Fibroblast of lung (primary cell): ENCODE results near the gene ZNF384. TPM values are rescaled to one million over a fixed set of nuclear protein-coding genes. Genes with fewer than 3 reads are reported as not detected.
A peak's percentile ranks its signal among the peaks of the same experiment; 100 is the strongest.

Source experiments
- DNase-seq, 2 donors: peaks; one replicate each; pipeline versions ENCODE4 v3.0.0 to v3.0.0-alpha.2; 2010; ENCODE audit warnings: low read depth in 2 of 2
- H2AFZ ChIP-seq: 2 replicates; pipeline ENCODE4 v1.5.1; 2012; ENCODE audit warnings: low read length, control low read depth, inconsistent platforms
- H3K27ac ChIP-seq: 2 replicates; pipeline ENCODE4 v1.5.1; 2011; ENCODE audit warnings: low read length, control low read depth; ENCODE audit not compliant: insufficient read depth
- H3K27me3 ChIP-seq: 2 replicates; pipeline ENCODE4 v1.5.1; 2011; ENCODE audit warnings: mild to moderate bottlenecking, low read length; ENCODE audit not compliant: control insufficient read depth, insufficient read depth
- H3K36me3 ChIP-seq: 2 replicates; pipeline ENCODE4 v1.5.1; 2011; ENCODE audit warnings: low read length; ENCODE audit not compliant: control insufficient read depth, insufficient read depth
- H3K4me1 ChIP-seq: 2 replicates; pipeline ENCODE4 v1.5.1; 2011; ENCODE audit warnings: low read length; ENCODE audit not compliant: control insufficient read depth, insufficient read depth; ENCODE audit errors: extremely low read depth
- H3K4me2 ChIP-seq: 2 replicates; pipeline ENCODE4 v1.5.1; 2011; ENCODE audit warnings: low read length, control low read depth; ENCODE audit not compliant: insufficient read depth; ENCODE audit errors: extremely low read depth
- H3K4me3 ChIP-seq, 4 experiments: fragments of 200-600 bp in 1 of 4; sonication (generic) in 1 of 4; replicated peaks in 1 of 4; 2 replicates each; pipeline ENCODE4 v1.5.1; 2011 to 2016; ENCODE audit warnings: low read length in 4 of 4, low read depth in 3 of 4, mild to moderate bottlenecking in 3 of 4, control low read depth in 2 of 4, inconsistent platforms in 1 of 4, mixed read lengths in 1 of 4; ENCODE audit not compliant: insufficient read depth in 1 of 4; ENCODE audit errors: control extremely low read depth in 1 of 4
- H3K79me2 ChIP-seq: 2 replicates; pipeline ENCODE4 v1.5.1; 2012; ENCODE audit warnings: mild to moderate bottlenecking, low read length, inconsistent platforms; ENCODE audit not compliant: control insufficient read depth, insufficient read depth
- H3K9ac ChIP-seq: 2 replicates; pipeline ENCODE4 v1.5.1; 2011; ENCODE audit warnings: mild to moderate bottlenecking, low read length, control low read depth; ENCODE audit not compliant: insufficient read depth
- H3K9me3 ChIP-seq: 2 replicates; pipeline ENCODE4 v1.5.1; 2012; ENCODE audit warnings: low read depth, low read length; ENCODE audit not compliant: control insufficient read depth, insufficient read depth
- H4K20me1 ChIP-seq: 2 replicates; pipeline ENCODE4 v1.5.1; 2011; ENCODE audit warnings: low read length; ENCODE audit not compliant: control insufficient read depth, insufficient read depth; ENCODE audit errors: extremely low read depth
- EZH2 ChIP-seq: IDR thresholded peaks from 2 replicates; pipeline ENCODE4 v1.5.1; 2012; ENCODE audit warnings: low read length, control low read depth, mild to moderate bottlenecking; ENCODE audit errors: missing control alignments
- polyA minus RNA-seq: library from RNA; depleted of rRNA, polyadenylated mRNA; stranded (reverse); fragments of >200 nt; gene quantifications from 2 replicates; pipeline ENCODE4 v1.2.3, GENCODE V29; 2011; ENCODE audit warnings: low replicate concordance
- polyA plus RNA-seq, 2 donors: library from polyadenylated mRNA; depleted of rRNA in 1 of 2; stranded (reverse) in 1 of 2; unstranded in 1 of 2; fragments of >200 nt; gene quantifications; 2 replicates each; pipeline ENCODE4 v1.2.1, GENCODE V29; 2011 to 2012; ENCODE audit warnings: missing spikeins in 1 of 2
- total RNA-seq: library from RNA; depleted of rRNA; stranded (reverse); fragments of >200 nt; gene quantifications from 2 replicates; pipeline ENCODE4 v1.2.1, GENCODE V29; 2014
- TF ChIP-seq, protein P1 (sequence below), 2 donors: IDR thresholded peaks in 1 of 2; conservative IDR thresholded peaks in 1 of 2; 1 replicate in 1 of 2; 2 replicates in 1 of 2; pipeline ENCODE4 v1.5.1; 2011 to 2012; ENCODE audit warnings: low read length in 2 of 2, control low read depth in 1 of 2, inconsistent platforms in 1 of 2, low read depth in 1 of 2, mild to moderate bottlenecking in 1 of 2

The ZNF384 gene
- 9.8 and 12.2 TPM in 2 replicates for total RNA-seq
- 34.8 and 49.6 TPM in 2 replicates for polyA plus RNA-seq
- polyA plus RNA-seq (2012), result 29.0 and 33.3 TPM in 2 replicates
- 56.6 and 87.0 TPM in 2 replicates for polyA minus RNA-seq

GRCh38 chr12:6688999-6689882 lies at the start of gene ZNF384:
ZNF384 (minus strand) TSS chr12:6689375; CDS start chr12:6679520, 9,855 bp downstream.
- peak; percentile 99 for DNase-seq
- peak within 1 kb of the TSS; percentile 64 for H2AFZ ChIP-seq
- H3K4me1 ChIP-seq, result peaks cover 3% of the 10 kb centered on the region
- H3K4me2 ChIP-seq, result peak within 1 kb of the TSS; percentile 99
- peaks cover 48% of the 10 kb centered on the region for H3K79me2 ChIP-seq
- H3K27me3 ChIP-seq, result no peaks in the 10 kb centered on the region
- TF ChIP-seq EZH2, result no peak
- TF ChIP-seq, protein P1, sequence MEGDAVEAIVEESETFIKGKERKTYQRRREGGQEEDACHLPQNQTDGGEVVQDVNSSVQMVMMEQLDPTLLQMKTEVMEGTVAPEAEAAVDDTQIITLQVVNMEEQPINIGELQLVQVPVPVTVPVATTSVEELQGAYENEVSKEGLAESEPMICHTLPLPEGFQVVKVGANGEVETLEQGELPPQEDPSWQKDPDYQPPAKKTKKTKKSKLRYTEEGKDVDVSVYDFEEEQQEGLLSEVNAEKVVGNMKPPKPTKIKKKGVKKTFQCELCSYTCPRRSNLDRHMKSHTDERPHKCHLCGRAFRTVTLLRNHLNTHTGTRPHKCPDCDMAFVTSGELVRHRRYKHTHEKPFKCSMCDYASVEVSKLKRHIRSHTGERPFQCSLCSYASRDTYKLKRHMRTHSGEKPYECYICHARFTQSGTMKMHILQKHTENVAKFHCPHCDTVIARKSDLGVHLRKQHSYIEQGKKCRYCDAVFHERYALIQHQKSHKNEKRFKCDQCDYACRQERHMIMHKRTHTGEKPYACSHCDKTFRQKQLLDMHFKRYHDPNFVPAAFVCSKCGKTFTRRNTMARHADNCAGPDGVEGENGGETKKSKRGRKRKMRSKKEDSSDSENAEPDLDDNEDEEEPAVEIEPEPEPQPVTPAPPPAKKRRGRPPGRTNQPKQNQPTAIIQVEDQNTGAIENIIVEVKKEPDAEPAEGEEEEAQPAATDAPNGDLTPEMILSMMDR (conservative IDR thresholded peaks at IDR 0.05 in 1 of 2, IDR thresholded peaks at IDR 0.05 in 1 of 2; ENCODE audit: low read depth in 1 of 2, low read length in 2 of 2), result peak in 1 of 2 donors; percentile 3
- H3K27ac ChIP-seq, result peak within 1 kb of the TSS; percentile 93
- no peaks in the 10 kb centered on the region for H3K36me3 ChIP-seq
- H3K4me3 ChIP-seq, result peak within 1 kb of the TSS; percentile 59 to 96 (median 79)
- peak within 1 kb of the TSS; percentile 95 for H3K9ac ChIP-seq
- no peaks in the 10 kb centered on the region for H4K20me1 ChIP-seq
- no peaks in the 10 kb centered on the region for H3K9me3 ChIP-seq

- H3K9me3 ChIP-seq, result no peaks in the 10 kb centered on the region
- H3K9ac ChIP-seq, result no peak overlapping the region
- no peak overlapping the region for H3K27ac ChIP-seq
- no peaks in the 10 kb centered on the region for H4K20me1 ChIP-seq
- H3K36me3 ChIP-seq, result peaks cover 1% of the 10 kb centered on the region
- peaks cover 6% of the 10 kb centered on the region for H3K4me1 ChIP-seq
- no peak for TF ChIP-seq EZH2
- TF ChIP-seq, protein P1 (conservative IDR thresholded peaks at IDR 0.05 in 1 of 2, IDR thresholded peaks at IDR 0.05 in 1 of 2; ENCODE audit: low read depth in 1 of 2, low read length in 2 of 2), result no peak
- H2AFZ ChIP-seq, result no peak overlapping the region
- H3K79me2 ChIP-seq, result no peaks in the 10 kb centered on the region
- no peak for DNase-seq
- H3K4me2 ChIP-seq, result no peak overlapping the region
- H3K4me3 ChIP-seq, result no peak overlapping the region
- no peaks in the 10 kb centered on the region for H3K27me3 ChIP-seq
Measured at GRCh38 chr12:6736754-6737153, 47.6 kb upstream of the ZNF384 start.

- Histone ChIP-seq H2AFZ (no peak overlapping the region), H3K4me2 (peak overlapping the region; percentile 4), H3K4me3 (no peak overlapping the region), H3K79me2 (no peaks in the 10 kb centered on the region), H3K27me3 (no peaks in the 10 kb centered on the region), H3K27ac (no peak overlapping the region), H3K9me3 (no peaks in the 10 kb centered on the region), H4K20me1 (no peaks in the 10 kb centered on the region), H3K36me3 (peaks cover 5% of the 10 kb centered on the region), H3K4me1 (peaks cover 6% of the 10 kb centered on the region), H3K9ac (no peak overlapping the region)
- TF ChIP-seq, protein P1 (conservative IDR thresholded peaks at IDR 0.05 in 1 of 2, IDR thresholded peaks at IDR 0.05 in 1 of 2; ENCODE audit: low read depth in 1 of 2, low read length in 2 of 2), result peak; percentile 69 to 77
- TF ChIP-seq EZH2, result no peak
- peak; percentile 58 to 65 for DNase-seq
Measured at GRCh38 chr12:6735448-6736191, 46.4 kb upstream of the ZNF384 start.
